ENCODE data around the gene BACE1. TPM values are rescaled to one million over a fixed set of nuclear protein-coding genes. Genes with fewer than 3 reads are reported as not detected.

The BACE1 gene
- total and polyA plus RNA-seq, 2 donors (not counting 3 experiments of a cell fraction or from before 2014, with no cell fraction given) = 28.8 to 29.6 TPM

- intact Hi-C loops (cut with micrococcal nuclease) = loop anchor here (1.0 to 5.0 kb wide), 3 partner anchors 12 to 541 kb away; partner anchors contain the start of genes BACE1, PCSK7, RNF214 and ZPR1
- peak; percentile 67 for DNase-seq (ENCODE audit: low read depth, low spot score)
- CTCF ChIA-PET = interaction anchor here (0.9 to 1.5 kb wide), 9 partner anchors 9 to 596 kb away, joined by 3 to 8 read pairs (median 4); no protein-coding TSS in a partner anchor
Measured at GRCh38 chr11:117328375-117329010, 12.4 kb upstream of the BACE1 start.

More at GRCh38 chr11:117328375-117329010, 12.4 kb upstream of the BACE1 start:
- Histone ChIP-seq H3K4me2 (ENCODE audit: insufficient read depth, low read length) (peak overlapping the region; percentile 79), H3K9me3 (replicated peaks; ENCODE audit: control insufficient read depth, insufficient read depth, low read length) (no peaks in the 10 kb centered on the region), H2AFZ (ENCODE audit: low read depth, low read length) (peak overlapping the region; percentile 82), H3K9me1 (replicated peaks; ENCODE audit: control insufficient read depth, extremely low read depth, insufficient read depth, low read length) (no peaks in the 10 kb centered on the region), H3K4me3 (replicated peaks in 1 of 3; ENCODE audit: insufficient read depth in 1 of 3, low read depth in 1 of 3, low read length in 3 of 3) (peak overlapping the region; percentile 62 to 79 (median 78)), H3K9ac (replicated peaks; ENCODE audit: extremely low read depth, insufficient read depth, low read length) (peak overlapping the region; percentile 80), H3K27ac (ENCODE audit: insufficient read depth, low read depth, low read length) (peak overlapping the region; percentile 48), H3K36me3 (ENCODE audit: control insufficient read depth in 2 of 2, extremely low read depth in 1 of 2, insufficient read depth in 2 of 2, low read length in 2 of 2) (no peaks in the 10 kb centered on the region), H4K20me1 (replicated peaks; ENCODE audit: control insufficient read depth, extremely low read depth, insufficient read depth, low read length) (no peaks in the 10 kb centered on the region), H3K27me3 (ENCODE audit: control insufficient read depth in 2 of 2, insufficient read depth in 2 of 2, low read length in 2 of 2) (no peaks in the 10 kb centered on the region), H3K79me2 (ENCODE audit: control insufficient read depth, insufficient read depth, low read length) (peaks cover 1% of the 10 kb centered on the region), H3K4me1 (ENCODE audit: control insufficient read depth, extremely low read depth, insufficient read depth, low read length) (peaks cover 9% of the 10 kb centered on the region)
- TF ChIP-seq GATA2 (IDR thresholded peaks at IDR 0.05; ENCODE audit: insufficient read depth, insufficient read length, low read depth, low read length) = no peak
- TF ChIP-seq POLR2AphosphoS5 (IDR thresholded peaks at IDR 0.05; ENCODE audit: insufficient read depth, low read depth, low read length) = no peak
- no peak for TF ChIP-seq FOS (IDR thresholded peaks at IDR 0.05; ENCODE audit: borderline replicate concordance, insufficient read depth, low read length)
- no peak for TF ChIP-seq MAX (IDR thresholded peaks at IDR 0.05; ENCODE audit: insufficient read depth, insufficient read length)
- no peak for TF ChIP-seq EZH2 (IDR thresholded peaks at IDR 0.05; ENCODE audit: borderline replicate concordance, low read depth, low read length, severe bottlenecking)
- no peak for TF ChIP-seq MYC (IDR thresholded peaks at IDR 0.05; ENCODE audit: low read depth, low read length)
- TF ChIP-seq POLR2A (IDR thresholded peaks at IDR 0.05; ENCODE audit: low read depth, low read length) = no peak
- TF ChIP-seq CTCF (IDR thresholded peaks at IDR 0.05; ENCODE audit: extremely low read depth in 1 of 2, insufficient read depth in 1 of 2, low read depth in 1 of 2, low read length in 2 of 2) = no peak
- TF ChIP-seq JUN (IDR thresholded peaks at IDR 0.05; ENCODE audit: borderline replicate concordance, insufficient read depth, insufficient read length, low read depth) = no peak
- no peak for FAIRE-seq
- POLR2A ChIA-PET = no interaction called here
- dilution Hi-C loops (cut with MboI; ENCODE audit: extremely low pct_ligation_motif_present, low sequenced_read_pairs) = no loop called here
- TSS peak; percentile 44 for BruUV-seq (replicated peaks)

All from endothelial cell of umbilical vein (primary cell).